Esophagus squamous epithelium (tissue), 5 donors: ENCODE measurements around the gene CREB5. TPM values are rescaled to one million over a fixed set of nuclear protein-coding genes. Genes with fewer than 3 reads are reported as not detected.

Source experiments
- DNase-seq: peaks from one replicate; lab custom pipeline; 2025; lab: John Stamatoyannopoulos, UW
- H3K27ac ChIP-seq, 4 donors: fragments of 200-600 bp; sonication (generic); one replicate each; pipeline ENCODE4 v1.5.1; 2016 to 2019; ENCODE audit warnings: mild to moderate bottlenecking in 1 of 4
- H3K27me3 ChIP-seq, 4 donors: fragments of 200-600 bp; sonication (generic); 1 replicate in 3 of 4; 2 replicates in 1 of 4; pipeline versions ENCODE4 v1.5.1 to v1.6.0; 2017 to 2021; ENCODE audit warnings: antibody characterized with exemption in 1 of 4
- H3K36me3 ChIP-seq, 3 donors: fragments of 200-600 bp; sonication (generic); one replicate each; pipeline ENCODE4 v1.5.1; 2016 to 2019
- H3K4me1 ChIP-seq, 3 donors: fragments of 200-600 bp; sonication (generic); one replicate each; pipeline ENCODE4 v1.5.1; 2017 to 2019
- H3K4me3 ChIP-seq, 4 donors: fragments of 200-600 bp; sonication (generic); 1 replicate in 3 of 4; 2 replicates in 1 of 4; pipeline ENCODE4 v1.5.1; 2016 to 2019; ENCODE audit warnings: mild to moderate bottlenecking in 2 of 4, moderate library complexity in 1 of 4
- H3K9me3 ChIP-seq, 3 donors: fragments of 200-600 bp; sonication (generic); one replicate each; pipeline ENCODE4 v1.5.1; 2016 to 2019
- CTCF ChIP-seq, 6 experiments: fragments of 450-650 bp in 4 of 6; fragments of 200-600 bp in 2 of 6; sonication (generic) in 2 of 6; IDR thresholded peaks; one replicate each; pipeline ENCODE4 v1.5.1; 2016 to 2019; ENCODE audit warnings: antibody characterized with exemption in 6 of 6, mild to moderate bottlenecking in 4 of 6, moderate library complexity in 4 of 6
- POLR2A ChIP-seq, 4 donors: fragments of 450-650 bp; IDR thresholded peaks; one replicate each; pipeline ENCODE4 v1.6.1; 2017; ENCODE audit warnings: antibody characterized with exemption in 4 of 4, mild to moderate bottlenecking in 4 of 4, moderate library complexity in 3 of 4
- WGBS, 2 donors: methylation state at CpG; one replicate each; pipeline ENCODE4 v1.1.5; 2018; 5-methylcytosine and 5-hydroxymethylcytosine counted together
- intact Hi-C: fragments of 100-400 bp; cut with DNase I; formaldehyde crosslinking; loops from one replicate; pipeline ENCODE4 v1.15.0; 2022
- total RNA-seq, 4 donors: library from RNA; depleted of rRNA; stranded (reverse); fragments of >200 nt; gene quantifications; one replicate each; pipeline ENCODE4 v1.1.0, GENCODE V29; 2016
- donor health status: DM: yes; HTN: yes; CAD: no.

CREB5 gene
- total RNA-seq, 4 donors from 2014 or later: 0.30 to 5.0 (median 2.2) TPM

GRCh38 chr7:28493477-28493876 lies 81.2 kb downstream of the CREB5 start:
- no peak overlapping the region for H3K4me3 ChIP-seq
- intact Hi-C loops: no loop called here
- no peaks in the 10 kb centered on the region for H3K9me3 ChIP-seq
- no peak overlapping the region for H3K27ac ChIP-seq
- no peaks in the 10 kb centered on the region for H3K27me3 ChIP-seq
- DNase-seq: no peak
- H3K4me1 ChIP-seq: no peaks in the 10 kb centered on the region
- TF ChIP-seq POLR2A (IDR thresholded peaks at IDR 0.05) (no peak), CTCF (IDR thresholded peaks at IDR 0.05) (no peak)
- H3K36me3 ChIP-seq: no peaks in the 10 kb centered on the region

GRCh38 chr7:28497009-28497408 lies 84.7 kb downstream of the CREB5 start:
- no peaks in the 10 kb centered on the region for H3K4me1 ChIP-seq
- TF ChIP-seq POLR2A (IDR thresholded peaks at IDR 0.05) (no peak), CTCF (IDR thresholded peaks at IDR 0.05) (no peak)
- H3K27me3 ChIP-seq: no peaks in the 10 kb centered on the region
- no peak for DNase-seq
- 47 to 64% methylated on average over 2 of the region's 2 CpGs for WGBS, 2 donors
- intact Hi-C loops: no loop called here
- H3K9me3 ChIP-seq: no peaks in the 10 kb centered on the region
- H3K27ac ChIP-seq: no peak overlapping the region
- no peaks in the 10 kb centered on the region for H3K36me3 ChIP-seq
- no peak overlapping the region for H3K4me3 ChIP-seq

DNA sequence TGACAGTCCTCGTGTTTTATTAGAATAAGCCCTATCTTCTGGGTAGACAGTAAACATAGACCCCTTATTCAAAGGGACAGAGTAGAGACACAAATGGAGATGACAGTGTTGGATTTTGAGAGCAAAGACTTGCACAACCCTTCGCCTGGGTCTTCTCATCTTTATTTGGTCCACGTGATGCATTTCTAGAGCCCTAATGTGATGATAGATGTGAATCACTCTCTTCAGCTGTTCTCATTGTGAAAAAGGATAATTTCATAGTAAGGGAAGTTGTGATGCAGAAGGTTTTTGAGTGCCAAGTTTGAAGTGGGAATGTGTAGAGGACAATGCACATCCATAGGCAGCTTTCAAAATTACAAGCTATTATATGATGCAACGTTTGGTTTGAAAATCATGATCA lies 86.3 kb downstream of the CREB5 start:
- Histone ChIP-seq H3K27me3 (no peaks in the 10 kb centered on the region), H3K4me3 (no peak overlapping the region), H3K27ac (no peak overlapping the region), H3K4me1 (no peaks in the 10 kb centered on the region), H3K36me3 (no peaks in the 10 kb centered on the region), H3K9me3 (no peaks in the 10 kb centered on the region)
- intact Hi-C loops: no loop called here
- 87% methylated on average over 4 of the region's 4 CpGs for WGBS, 2 donors
- no peak for TF ChIP-seq CTCF (IDR thresholded peaks at IDR 0.05)
- no peak for TF ChIP-seq POLR2A (IDR thresholded peaks at IDR 0.05)
- no peak for DNase-seq

DNA sequence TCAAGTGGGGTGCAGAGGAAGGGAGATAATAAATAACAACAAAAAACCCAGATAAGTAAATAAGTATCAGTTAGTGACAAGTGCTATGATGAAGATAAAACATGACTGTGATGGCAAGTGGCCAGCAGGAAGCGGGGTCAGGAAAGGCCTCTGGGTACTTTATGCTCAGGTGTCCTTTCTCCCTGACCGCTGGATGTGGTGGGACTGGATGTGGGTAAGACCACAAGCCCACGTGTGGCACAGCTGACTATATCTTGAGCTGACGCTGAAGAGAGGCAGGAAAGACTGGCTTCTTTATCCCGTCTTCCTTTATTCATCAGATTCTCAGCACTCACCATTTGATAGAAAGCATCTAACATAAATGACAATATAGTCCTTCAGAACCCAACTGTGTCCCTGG lies 87.8 kb downstream of the CREB5 start:
- intact Hi-C loops: no loop called here
- no peak for DNase-seq

DNA sequence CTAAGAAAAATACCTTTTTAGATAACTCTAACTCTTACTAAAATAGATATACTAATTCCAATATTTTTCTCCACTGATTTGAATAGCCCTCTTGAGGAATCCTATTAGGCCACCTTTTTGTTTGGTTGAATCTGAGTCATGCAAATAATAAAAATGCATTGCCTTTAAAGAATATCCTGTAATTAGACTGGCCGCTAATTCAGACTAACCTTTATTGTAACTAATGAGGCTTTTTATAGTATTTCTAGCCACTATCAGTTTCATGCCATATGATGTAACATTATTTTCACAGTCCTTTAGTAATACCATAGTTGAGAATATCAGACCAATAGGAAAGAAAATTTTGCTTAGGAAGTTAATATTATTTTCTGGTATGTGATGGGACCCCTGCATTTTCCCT lies 90.1 kb downstream of the CREB5 start:
- H3K4me1 ChIP-seq: no peaks in the 10 kb centered on the region
- no peak overlapping the region for H3K27ac ChIP-seq
- TF ChIP-seq CTCF (IDR thresholded peaks at IDR 0.05): no peak
- TF ChIP-seq POLR2A (IDR thresholded peaks at IDR 0.05): no peak
- no peaks in the 10 kb centered on the region for H3K36me3 ChIP-seq
- intact Hi-C loops: no loop called here
- no peaks in the 10 kb centered on the region for H3K9me3 ChIP-seq
- no peak for DNase-seq
- 91 to 100% methylated on average over 1 of the region's 1 CpG for WGBS, 2 donors
- no peak overlapping the region for H3K4me3 ChIP-seq
- no peaks in the 10 kb centered on the region for H3K27me3 ChIP-seq

More for the DNA sequence above, 87.8 kb downstream of the CREB5 start:
- H3K9me3 ChIP-seq: no peaks in the 10 kb centered on the region
- H3K4me1 ChIP-seq: no peaks in the 10 kb centered on the region
- 57 to 82% methylated on average over 4 to 5 of the region's 5 CpGs for WGBS, 2 donors
- no peak for TF ChIP-seq POLR2A (IDR thresholded peaks at IDR 0.05)
- no peak for TF ChIP-seq CTCF (IDR thresholded peaks at IDR 0.05)
- H3K36me3 ChIP-seq: no peaks in the 10 kb centered on the region
- H3K27me3 ChIP-seq: no peaks in the 10 kb centered on the region
- no peak overlapping the region for H3K27ac ChIP-seq
- no peak overlapping the region for H3K4me3 ChIP-seq
